Liver (tissue), 3 donors: ENCODE results near the gene SLC12A7.

Experiments
- CTCF ChIP-seq: fragments of 150-350 bp; IDR thresholded peaks from 2 replicates; pipeline ENCODE4 v1.5.1; 2017; ENCODE audit warnings: improper control_type of control experiment, low read depth, low read length; ENCODE audit not compliant: missing input control
- HNF4G ChIP-seq: IDR thresholded peaks from 2 replicates; pipeline ENCODE4 v1.6.1; 2016; ENCODE audit warnings: antibody characterized with exemption
- RAD21 ChIP-seq, 2 donors: IDR thresholded peaks; 2 replicates each; pipeline ENCODE4 v1.6.1; 2016; ENCODE audit warnings: antibody characterized with exemption in 2 of 2, mild to moderate bottlenecking in 2 of 2
- SP1 ChIP-seq: IDR thresholded peaks from 2 replicates; pipeline ENCODE4 v1.6.1; 2018; ENCODE audit warnings: antibody characterized with exemption, mild to moderate bottlenecking
- TAF1 ChIP-seq: conservative IDR thresholded peaks from 2 replicates; pipeline ENCODE4 v1.6.1; 2016; ENCODE audit warnings: antibody characterized with exemption, mild to moderate bottlenecking
- YY1 ChIP-seq: IDR thresholded peaks from 2 replicates; pipeline ENCODE4 v1.6.1; 2016; ENCODE audit warnings: antibody characterized with exemption, mild to moderate bottlenecking
- donor health status: healthy.
- donor health status: healthy.

- TF ChIP-seq SP1 = no peak
- no peak for TF ChIP-seq HNF4G
- TF ChIP-seq CTCF = no peak
- TF ChIP-seq YY1 = no peak
- TF ChIP-seq TAF1 = no peak
- TF ChIP-seq RAD21 (IDR thresholded peaks at IDR 0.05) = no peak
Observed at GRCh38 chr5:1065891-1066650, 45.8 kb downstream of the SLC12A7 start.
